Fibroblast of the conjunctiva (primary cell): ENCODE data around the gene UCN3.
"Not testable (repeated sequence)": the region's sequence is repeated elsewhere in the genome, so short reads cannot be mapped to it uniquely, and the experiment has no call there.

Source experiments
- DNase-seq: peaks from one replicate; pipeline ENCODE4 v3.0.0-alpha.2; 2010; ENCODE audit warnings: low read depth

The UCN3 gene

DNA sequence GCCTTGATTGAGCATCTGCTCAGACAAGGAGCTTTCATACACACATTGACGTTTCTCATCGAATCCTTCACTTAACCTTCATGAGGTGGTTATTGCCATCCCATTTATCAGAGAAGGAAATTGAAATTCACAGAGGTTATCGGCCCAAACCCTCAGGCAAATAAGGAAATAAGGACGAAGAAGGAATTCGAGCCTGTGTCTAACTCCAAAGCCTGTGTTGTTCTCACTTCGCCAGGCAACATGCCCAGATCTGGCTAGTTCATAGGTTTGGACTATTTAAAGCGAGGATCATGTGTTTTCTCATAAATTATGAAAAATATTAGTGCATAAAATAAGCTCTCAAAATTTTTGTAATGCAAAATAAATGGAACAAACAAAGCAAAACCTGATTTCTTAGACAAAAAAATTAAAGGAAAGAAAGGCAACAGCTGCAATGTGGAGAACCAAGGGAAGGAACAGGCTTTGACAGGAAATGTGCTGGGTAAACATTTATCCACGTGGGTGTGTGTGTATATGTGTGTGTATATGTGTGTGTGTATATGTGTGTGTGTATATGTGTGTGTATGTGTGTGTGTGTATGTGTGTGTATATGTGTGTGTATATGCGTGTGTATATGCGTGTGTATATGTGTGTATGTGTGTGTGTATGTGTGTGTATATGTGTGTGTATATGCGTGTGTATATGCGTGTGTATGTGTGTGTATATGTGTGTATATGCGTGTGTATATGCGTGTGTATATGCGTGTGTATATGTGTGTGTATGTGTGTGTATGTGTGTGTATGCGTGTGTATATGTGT, 4.8 kb downstream of the UCN3 start:
- no peak for DNase-seq

DNA sequence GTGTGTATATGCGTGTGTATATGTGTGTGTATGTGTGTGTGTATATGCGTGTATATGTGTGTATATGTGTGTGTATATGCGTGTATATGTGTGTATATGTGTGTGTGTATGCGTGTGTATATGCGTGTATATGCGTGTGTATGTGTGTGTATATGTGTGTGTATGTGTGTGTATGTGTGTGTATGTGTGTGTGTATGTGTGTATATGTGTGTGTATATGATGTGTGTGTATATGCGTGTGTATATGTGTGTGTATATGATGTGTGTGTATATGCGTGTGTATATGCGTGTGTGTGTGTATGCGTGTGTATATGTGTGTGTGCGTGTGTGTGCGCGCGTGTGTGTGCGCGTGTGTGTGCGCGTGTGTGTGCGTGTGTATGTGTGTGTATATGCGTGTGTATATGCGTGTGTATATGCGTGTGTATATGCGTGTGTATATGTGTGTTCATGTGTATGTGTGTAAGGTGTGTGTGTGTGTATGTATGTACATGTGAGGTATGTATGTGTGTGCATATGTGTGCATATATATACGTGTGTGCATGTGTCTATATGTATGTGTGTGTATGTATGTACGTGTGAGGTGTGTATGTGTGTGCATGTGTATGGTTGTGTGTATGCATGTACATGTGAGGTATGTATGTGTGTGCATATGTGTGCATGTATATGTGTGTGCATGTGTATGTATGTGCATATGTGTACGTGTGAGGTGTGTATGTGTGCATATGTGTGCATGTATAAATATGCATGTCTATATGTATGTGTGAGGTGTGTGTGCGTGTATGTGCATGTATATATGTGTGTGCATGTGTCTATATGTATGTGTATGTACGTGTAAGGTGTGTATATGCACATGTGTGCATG, 6.0 kb downstream of the UCN3 start:
- no peak for DNase-seq

DNA sequence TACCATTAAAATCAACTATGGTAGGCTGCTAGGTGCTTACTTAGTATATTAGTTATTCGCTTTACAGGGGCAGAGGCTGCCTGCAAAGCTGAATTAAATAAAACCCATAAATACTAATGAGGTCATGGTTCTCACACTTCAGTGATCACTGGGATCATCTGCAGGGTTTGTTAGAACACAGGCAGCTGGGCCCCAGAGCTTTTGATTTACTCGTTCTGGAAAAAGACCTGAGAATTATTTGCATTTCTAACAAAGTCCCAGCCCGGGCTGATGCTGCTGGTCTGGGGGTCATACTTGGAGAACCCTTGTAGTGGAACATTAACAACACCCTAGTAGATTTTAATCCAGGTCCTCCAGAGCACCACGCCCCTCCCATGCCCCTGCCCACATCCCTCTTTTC, 8.5 kb downstream of the UCN3 start:
- DNase-seq: no peak

DNA sequence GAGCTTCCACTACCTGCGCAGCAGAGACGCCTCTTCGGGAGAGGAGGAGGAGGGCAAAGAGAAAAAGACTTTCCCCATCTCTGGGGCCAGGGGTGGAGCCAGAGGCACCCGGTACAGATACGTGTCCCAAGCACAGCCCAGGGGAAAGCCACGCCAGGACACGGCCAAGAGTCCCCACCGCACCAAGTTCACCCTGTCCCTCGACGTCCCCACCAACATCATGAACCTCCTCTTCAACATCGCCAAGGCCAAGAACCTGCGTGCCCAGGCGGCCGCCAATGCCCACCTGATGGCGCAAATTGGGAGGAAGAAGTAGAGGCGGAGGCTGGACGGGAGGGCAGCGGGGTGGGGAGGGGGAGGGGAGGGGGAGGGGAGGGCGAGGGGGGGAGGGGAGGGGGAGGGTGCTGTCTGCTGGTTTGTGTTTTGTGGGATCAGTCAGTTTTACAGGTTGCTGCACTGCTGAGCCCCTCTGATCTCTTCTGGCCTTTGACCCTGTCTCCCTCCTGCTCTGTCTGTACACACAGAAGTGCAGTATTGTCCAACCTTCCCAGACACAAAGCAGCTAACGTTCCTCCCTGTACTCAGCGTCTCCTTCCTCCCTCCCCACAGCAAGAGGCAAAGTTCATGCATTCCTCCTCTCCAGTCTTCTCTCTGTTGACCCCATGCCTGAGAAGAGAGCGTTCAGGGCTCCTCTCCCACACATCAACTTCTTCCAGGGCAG, 9.3 kb downstream of the UCN3 start:
- DNase-seq: no peak

DNA sequence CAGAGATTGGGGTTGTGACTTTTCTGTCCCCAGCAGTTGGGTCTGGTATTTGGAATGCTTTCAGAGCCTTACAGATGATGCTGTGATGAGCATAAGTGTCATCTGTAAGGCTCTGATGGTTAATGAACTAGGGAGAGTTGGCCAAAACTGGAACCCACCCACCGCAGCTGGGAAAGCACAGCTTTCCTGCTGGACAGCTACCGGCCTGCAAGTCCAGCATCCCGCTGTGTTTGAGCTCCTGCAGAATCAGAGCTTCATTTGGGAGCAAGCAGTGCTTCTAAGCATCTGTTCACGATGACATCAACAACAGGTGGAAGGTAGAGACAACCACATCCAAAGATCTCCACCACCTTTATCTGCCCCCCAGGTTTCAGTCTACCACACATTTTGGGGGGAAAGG, 11.7 kb downstream of the UCN3 start:
- no peak for DNase-seq

DNA sequence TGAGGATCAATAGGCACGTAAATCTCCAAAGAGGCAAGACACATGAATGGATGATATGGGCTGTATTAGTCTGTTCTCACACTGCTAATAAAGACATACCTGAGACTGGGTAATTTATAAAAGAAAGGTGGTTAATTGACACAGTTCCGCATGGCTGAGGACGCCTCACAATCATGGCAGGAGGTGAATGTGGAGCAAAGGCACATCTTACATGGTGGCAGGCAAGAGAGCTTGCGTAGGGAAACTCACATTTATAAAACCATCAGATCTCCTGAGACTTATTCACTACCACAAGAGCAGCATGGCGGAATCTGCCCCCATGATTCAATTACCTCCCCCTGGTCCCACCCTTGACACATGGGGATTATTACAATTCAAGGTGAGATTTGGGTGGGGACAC, 14.4 kb downstream of the UCN3 start:
- not testable (repeated sequence) for DNase-seq

DNA sequence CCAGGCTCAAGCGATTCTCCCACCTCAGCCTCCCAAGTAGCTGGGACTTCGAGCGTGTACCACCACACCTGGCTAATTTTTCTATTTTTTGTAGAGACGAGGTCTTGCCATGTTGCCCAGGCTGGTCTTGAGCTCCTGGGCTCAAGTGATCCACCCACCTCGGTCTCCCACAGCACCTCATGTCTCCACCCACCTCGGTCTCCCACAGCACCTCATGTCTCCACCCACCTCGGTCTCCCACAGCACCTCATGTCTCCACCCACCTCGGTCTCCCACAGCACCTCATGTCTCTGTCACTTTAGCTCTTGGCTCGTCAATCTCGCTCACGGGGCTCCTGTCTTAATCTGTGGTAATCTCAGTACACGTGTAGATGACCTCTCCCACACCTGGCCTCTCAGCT, 15.6 kb downstream of the UCN3 start:
- not testable (repeated sequence) for DNase-seq

DNA sequence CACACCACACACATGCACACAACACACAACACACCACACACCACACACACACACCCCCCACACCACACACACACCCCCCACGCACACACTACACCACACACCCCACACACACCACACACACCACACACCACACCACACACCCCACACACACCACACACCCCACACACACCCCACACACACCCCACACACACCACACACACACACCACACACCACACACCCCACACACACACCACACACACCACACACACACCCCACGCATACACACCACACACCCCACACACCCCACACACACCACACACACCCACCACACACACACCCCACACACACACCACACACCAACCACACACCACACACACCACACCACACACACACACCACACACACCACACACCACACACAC, 16.4 kb downstream of the UCN3 start:
- no peak for DNase-seq

DNA sequence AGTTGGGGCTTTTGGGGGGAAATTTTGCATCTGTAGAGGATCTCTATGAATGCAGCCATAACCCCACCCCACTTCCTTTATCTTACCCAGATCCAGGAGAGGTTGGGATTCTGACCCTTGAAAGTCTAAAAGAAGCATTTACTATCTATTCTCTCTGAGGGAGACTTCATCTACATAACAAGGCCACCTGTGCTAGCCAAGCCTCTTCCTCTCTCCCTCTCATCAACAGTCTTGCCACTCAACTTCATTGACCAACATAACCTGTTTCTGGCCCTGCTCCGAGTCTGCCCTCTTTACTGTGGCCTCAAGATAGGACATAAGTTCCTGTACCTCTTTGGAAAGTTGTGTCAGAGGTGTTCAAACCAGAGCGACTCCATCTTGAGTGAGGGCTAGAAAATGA, 20.5 kb downstream of the UCN3 start:
- no peak for DNase-seq

DNA sequence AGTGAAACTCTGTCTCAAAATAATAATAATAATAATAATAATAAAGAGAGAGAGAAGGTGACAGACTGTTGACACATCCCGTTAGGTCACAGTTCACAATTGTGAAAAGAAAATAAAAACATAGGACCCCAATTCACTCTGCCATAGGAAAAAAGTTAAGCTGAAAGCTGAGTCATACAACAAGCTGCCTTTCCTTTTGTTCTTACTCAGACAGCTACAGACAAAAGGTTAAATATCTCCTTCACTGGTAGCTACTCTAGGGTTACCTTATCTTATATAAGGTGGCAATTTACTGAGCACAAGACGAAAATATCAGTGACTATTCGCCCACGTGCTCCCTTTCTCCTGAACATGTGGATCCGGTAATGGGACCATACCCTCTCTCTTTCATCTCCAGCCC, 22.4 kb downstream of the UCN3 start:
- no peak for DNase-seq

DNA sequence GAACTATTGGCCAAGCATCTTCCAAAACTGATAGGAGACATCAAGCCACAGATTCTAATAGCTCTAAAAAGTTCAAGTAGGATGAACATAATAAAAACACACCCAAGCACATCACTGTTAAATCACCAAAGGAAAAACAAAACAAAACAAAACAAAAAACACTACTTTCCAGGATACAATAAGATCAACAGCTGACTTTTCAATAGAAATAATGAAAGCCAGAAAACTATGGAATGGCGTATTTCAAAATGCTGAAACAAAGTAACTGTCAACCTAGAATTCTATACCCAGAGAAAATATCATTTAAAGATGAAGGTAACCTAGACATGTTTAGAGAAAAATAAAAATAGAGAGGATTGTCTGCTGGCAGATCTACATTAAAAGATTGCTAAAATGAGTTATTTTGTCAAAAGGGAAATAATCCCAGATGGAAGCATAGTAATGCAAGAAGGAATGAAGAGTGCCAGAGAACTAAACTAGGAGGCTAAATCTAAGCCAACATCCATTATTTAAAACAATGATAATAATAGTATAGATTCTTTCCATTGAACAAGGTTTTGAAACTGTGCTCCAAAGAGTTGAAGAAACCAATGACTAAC, 25.9 kb downstream of the UCN3 start:
- no peak for DNase-seq

DNA sequence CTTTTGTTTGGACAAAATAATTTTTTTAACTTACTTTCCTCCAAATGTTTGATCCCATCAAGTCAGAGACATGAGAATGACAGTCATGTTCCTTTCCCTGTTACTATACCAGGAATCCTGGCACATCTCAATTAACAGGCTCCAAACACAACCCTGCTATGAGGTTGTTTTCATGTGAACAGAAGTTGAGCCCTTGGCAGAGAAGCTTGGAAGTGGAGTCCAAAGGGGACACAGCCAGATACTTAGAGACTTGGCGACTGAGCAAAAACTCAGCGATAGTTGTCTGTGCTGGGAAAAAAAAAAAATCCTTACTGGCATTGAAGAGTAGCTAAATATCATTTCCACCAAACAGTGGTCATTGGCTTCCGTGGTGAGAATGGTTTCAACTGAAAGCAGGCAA, 27.0 kb downstream of the UCN3 start:
- DNase-seq: no peak

DNA sequence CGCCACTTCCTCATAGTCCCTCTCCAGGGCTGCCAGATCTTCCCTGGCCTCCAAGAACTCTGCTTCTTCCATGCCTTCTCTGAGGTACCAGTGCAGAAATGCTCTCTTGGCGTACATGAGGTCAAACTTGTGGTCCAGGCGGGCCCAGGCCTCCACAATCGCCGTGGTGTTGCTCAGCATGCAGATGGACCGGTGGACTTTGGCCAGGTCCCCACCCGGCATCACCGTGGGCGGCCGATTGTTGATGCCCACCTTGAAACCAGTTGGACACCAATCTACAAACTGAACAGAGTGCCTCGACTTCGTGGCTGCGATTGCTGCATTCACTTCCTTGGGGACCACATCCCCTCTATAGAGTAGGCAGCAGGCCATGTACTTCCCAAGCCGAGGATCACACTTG, 28.8 kb downstream of the UCN3 start:
- no peak for DNase-seq

DNA sequence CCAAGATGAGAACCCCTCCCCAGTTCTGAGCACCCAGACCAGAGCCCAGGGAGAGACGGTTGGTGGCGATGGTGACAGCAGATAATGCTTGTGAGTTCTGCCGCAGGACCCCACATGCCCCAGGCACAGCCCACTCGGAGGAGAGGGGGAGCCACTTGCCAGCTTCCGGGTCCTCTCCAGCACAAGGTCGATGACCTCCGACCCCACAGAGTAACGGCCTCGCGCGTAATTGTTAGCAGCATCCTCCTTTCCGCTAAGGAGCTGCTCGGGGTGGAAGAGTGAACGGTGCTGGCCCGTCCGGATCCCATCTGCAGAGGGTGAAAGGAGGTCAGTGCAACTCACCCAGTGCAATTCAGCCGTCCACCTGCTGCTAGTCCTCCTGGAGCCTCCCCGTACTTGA, 30.4 kb downstream of the UCN3 start:
- DNase-seq: no peak

DNA sequence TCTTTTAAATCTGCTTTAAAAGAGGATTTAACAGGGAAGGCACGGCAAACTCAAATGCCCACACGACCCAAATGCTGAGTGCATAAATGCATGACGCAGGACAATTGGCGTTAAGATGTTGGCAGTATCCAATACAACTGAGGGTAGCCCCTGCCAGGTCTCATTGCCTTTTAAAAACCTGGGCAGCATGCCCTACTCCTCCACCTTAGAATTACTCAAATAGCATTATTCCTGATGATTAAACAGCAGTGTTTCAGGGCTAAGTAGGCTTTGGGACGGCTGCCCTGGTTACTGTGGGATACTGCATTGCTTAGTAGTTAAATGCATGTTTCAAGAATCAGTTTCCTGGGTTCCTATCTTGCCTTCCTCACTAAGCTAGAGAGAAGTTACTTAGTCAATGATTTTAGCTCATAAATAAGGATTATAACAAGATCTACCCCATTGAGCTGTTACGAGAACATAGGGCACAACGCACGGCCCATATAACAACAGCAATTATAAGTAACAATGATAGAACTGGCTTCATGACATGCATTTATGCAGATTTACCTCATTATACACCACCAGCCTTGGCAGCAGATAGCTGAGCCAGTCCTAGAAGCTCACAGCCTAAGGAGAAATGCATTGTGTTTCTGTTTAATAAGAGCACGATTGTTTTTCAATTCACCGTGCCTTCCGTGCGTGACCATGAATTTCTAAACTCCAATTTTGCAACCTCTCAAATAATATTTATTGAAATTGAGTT, 32.0 kb downstream of the UCN3 start:
- DNase-seq: no peak

DNA sequence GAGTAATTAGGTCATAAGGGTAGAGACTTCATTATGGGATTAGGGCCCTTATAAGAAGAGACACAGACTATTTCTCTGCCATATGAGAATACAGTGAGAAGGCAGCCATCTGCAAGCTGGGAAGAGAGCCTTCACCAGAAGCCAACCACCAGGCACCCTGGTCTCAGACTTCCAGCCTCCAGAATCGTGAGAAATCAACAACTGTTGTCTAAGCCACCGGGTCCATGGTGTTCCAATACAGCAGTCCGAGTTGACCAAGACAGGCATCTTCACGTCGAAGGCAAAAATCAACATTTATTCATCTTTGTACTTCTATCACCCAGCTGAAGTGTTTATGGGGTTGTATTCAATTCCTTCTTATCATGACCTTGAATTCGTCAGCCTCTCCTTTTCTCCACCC, 34.6 kb downstream of the UCN3 start:
- no peak for DNase-seq

DNA sequence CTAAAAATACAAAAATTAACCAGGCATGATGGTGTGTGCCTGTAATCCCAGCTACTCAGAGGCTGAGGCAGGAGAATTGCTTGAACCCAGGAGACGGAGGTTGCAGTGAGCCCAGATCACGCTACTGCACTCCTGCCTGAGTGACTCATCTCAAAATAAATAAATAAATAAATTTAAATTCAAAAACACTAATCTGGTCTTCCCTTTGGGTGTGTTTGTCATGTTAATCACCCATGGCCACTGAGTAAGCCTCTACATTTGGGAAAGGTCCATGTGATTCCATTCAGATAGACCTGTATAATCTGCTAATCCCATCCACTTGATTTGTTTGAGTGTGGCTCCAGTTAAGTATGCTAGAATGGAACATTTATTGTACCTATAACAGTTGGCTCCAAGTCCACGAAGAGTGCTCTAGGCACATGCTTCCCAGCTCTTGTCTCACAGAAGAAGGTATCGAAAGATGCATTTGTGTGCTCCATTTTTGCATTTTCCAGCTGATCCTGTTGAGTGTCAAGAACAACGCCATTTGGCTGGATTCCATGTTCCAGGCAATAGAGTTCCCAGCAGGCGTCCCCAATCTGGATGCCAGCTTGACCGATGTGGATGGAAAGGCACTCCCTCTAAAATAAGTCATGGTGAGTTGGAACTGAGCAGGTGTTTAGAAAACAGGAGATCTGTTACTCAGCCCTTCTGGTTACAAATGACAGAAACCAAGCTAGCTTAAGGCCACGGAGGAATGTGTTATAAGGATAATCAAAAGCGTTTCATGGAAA, 35.9 kb downstream of the UCN3 start:
- no peak for DNase-seq

DNA sequence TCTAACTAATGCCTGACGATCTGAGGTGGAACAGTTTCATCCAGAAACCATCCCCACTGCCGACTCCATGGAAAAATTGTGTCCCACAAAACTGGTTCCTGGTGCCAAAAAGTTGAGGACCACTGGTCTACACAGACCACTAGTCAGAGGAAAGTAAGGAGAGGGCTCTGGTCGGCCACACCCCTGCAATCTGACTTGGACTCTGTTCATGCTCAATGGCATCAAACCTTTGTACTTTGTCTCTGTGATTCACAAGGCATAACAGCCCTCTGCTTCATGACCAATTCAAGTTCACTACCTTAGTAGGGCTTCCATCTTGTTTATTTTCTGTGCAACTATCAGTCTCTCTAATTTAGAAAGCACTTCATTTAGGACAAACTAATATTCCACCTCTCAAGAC, 38.0 kb downstream of the UCN3 start:
- no peak for DNase-seq

DNA sequence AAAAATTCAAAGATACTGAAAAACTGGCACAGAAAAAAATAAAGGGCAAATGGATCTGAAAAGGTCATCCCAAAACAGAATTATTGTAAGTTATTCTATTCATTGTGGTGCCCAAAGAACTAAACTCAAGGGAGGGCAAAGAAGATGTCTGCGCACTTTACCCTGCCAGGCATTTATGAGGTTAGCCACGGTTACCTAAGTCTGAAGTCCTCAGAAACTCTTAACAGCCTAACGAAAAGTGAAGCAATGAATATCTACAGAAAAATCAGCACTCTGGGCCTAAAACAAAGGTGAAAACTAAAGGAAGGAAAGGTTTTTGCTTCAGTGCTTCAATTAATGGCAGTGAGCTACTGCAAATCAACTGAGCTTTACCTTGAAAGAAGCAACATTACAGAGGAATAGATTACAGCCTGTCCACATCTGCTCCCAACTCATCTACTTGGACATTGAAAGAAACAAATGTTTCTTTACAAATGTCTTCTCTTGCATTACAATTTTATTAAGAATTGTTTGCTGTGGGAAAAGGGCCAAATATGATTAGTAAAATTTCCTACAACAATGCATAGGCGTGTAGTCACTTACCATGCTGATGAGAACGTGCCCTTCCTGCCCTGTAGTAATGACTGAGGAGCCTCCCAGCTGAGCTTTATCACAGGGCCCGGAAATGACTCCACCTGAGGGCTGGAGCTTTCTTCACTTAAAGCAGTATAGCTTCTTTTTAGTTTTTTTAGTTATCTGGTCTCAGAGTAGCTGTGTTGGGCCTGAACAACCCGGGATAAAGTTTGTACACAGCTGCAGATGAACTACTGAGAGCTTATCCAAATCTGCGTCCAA, 39.7 kb downstream of the UCN3 start, which contains the start of gene TUBAL3:
TSS of gene TUBAL3 (minus strand) at position 621 of the 834 bp plus-strand sequence. CDS start at position 585, 36 bp downstream.
- DNase-seq: no peak

DNA sequence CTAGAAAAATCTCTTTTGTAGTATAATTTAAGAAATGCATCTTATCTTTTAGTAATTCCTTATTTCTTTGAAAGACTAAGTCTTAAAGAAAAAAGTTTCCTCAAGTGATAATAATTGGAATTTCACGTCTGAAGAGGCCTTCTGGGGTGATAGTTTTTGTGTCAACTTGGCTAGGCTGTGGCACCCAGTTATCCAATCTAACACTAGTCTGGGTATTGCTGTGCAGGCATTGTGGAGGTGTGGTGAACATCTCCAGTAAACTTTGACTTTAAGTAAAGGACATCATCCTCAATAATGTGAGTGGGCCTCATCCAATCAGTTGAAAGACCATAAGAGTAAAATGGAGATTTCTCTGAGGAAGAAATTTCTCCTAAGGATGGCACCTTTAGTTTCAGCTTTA, 42.2 kb downstream of the UCN3 start:
- DNase-seq: no peak
